Endothelial cell of umbilical vein (primary cell): ENCODE data around the gene RPRD2. TPM values are rescaled to one million over a fixed set of nuclear protein-coding genes. Genes with fewer than 3 reads are reported as not detected.

Experiments
- BruUV-seq: library from RNA; stranded (reverse); fragments of 400-500 nt; replicated peaks from 2 replicates; lab custom pipeline; 2021; lab: Mats Ljungman, UMichigan
- CTCF ChIA-PET: fragments of 300-600, 350-600 bp; sonication (Branson Sonifier 250); formaldehyde crosslinking; loops from one replicate; lab custom pipeline; 2021; ENCODE audit warnings: antibody characterized with exemption, inconsistent platforms; lab: Charles Lee
- POLR2A ChIA-PET: fragments of 300-600, 350-600 bp; sonication (Branson Sonifier 250); formaldehyde crosslinking; loops from one replicate; lab custom pipeline; 2021; ENCODE audit warnings: antibody characterized with exemption, inconsistent platforms; lab: Charles Lee
- DNase-seq: peaks from one replicate; pipeline ENCODE4 v3.0.0-alpha.2; 2011; ENCODE audit warnings: low read depth, low spot score
- FAIRE-seq: peaks from 2 replicates; lab custom pipeline; 2011; peaks lifted over from hg19 to GRCh38; lab: Jason Lieb, UNC
- H2AFZ ChIP-seq: 2 replicates; pipeline ENCODE4 v1.6.0; 2012; ENCODE audit warnings: low read depth, low read length, control low read depth, inconsistent platforms
- H3K27ac ChIP-seq: 2 replicates; pipeline ENCODE4 v1.5.1; 2011; ENCODE audit warnings: low read depth, mild to moderate bottlenecking, control low read depth, low read length, moderate library complexity; ENCODE audit not compliant: insufficient read depth
- H3K27me3 ChIP-seq, 2 experiments: 2 replicates each; pipeline versions ENCODE4 v1.6.0 to v1.6.1; 2011; ENCODE audit warnings: low read length in 2 of 2, mixed read lengths in 1 of 2; ENCODE audit not compliant: control insufficient read depth in 2 of 2, insufficient read depth in 2 of 2
- H3K36me3 ChIP-seq, 2 experiments: 2 replicates in 1 of 2; 3 replicates in 1 of 2; pipeline ENCODE4 v1.5.1; 2011; ENCODE audit warnings: low read length in 2 of 2, mild to moderate bottlenecking in 1 of 2, moderate library complexity in 1 of 2; ENCODE audit not compliant: control insufficient read depth in 2 of 2, insufficient read depth in 2 of 2; ENCODE audit errors: extremely low read depth in 1 of 2
- H3K4me1 ChIP-seq: 3 replicates; pipeline ENCODE4 v1.5.1; 2011; ENCODE audit warnings: mild to moderate bottlenecking, low read length; ENCODE audit not compliant: control insufficient read depth, insufficient read depth; ENCODE audit errors: extremely low read depth
- H3K4me2 ChIP-seq: 2 replicates; pipeline ENCODE4 v1.6.1; 2011; ENCODE audit warnings: low read length, control low read depth, mixed read lengths; ENCODE audit not compliant: insufficient read depth
- H3K4me3 ChIP-seq, 3 experiments: fragments of 200-600 bp in 1 of 3; sonication (generic), shearing (Covaris generic) in 1 of 3; replicated peaks in 1 of 3; 2 replicates each; pipeline ENCODE4 v1.5.1; 2011 to 2016; ENCODE audit warnings: control low read depth in 3 of 3, low read length in 3 of 3, mild to moderate bottlenecking in 2 of 3, inconsistent platforms in 1 of 3, low read depth in 1 of 3, moderate library complexity in 1 of 3; ENCODE audit not compliant: insufficient read depth in 1 of 3
- H3K79me2 ChIP-seq: 2 replicates; pipeline ENCODE4 v1.6.0; 2012; ENCODE audit warnings: low read length, inconsistent platforms; ENCODE audit not compliant: control insufficient read depth, insufficient read depth
- H3K9ac ChIP-seq: replicated peaks from 2 replicates; pipeline ENCODE3; 2011; ENCODE audit warnings: low read length, control low read depth; ENCODE audit not compliant: insufficient read depth; ENCODE audit errors: extremely low read depth
- H3K9me1 ChIP-seq: replicated peaks from 3 replicates; pipeline ENCODE4 v1.6.0; 2011; ENCODE audit warnings: mild to moderate bottlenecking, low read length; ENCODE audit not compliant: control insufficient read depth, insufficient read depth; ENCODE audit errors: extremely low read depth
- H3K9me3 ChIP-seq: replicated peaks from 2 replicates; pipeline ENCODE4 v1.5.1; 2012; ENCODE audit warnings: low read length, inconsistent platforms; ENCODE audit not compliant: control insufficient read depth, insufficient read depth
- H4K20me1 ChIP-seq: replicated peaks from 2 replicates; pipeline ENCODE3; 2011; ENCODE audit warnings: mild to moderate bottlenecking, low read length; ENCODE audit not compliant: control insufficient read depth, insufficient read depth; ENCODE audit errors: extremely low read depth
- CTCF ChIP-seq, 2 donors: IDR thresholded peaks; 1 replicate in 1 of 2; 2 replicates in 1 of 2; pipeline ENCODE4 v1.5.1; 2011; ENCODE audit warnings: low read length in 2 of 2, mild to moderate bottlenecking in 2 of 2, moderate library complexity in 2 of 2, control low read depth in 1 of 2, inconsistent platforms in 1 of 2, low read depth in 1 of 2; ENCODE audit not compliant: insufficient read depth in 1 of 2; ENCODE audit errors: extremely low read depth in 1 of 2
- EZH2 ChIP-seq: IDR thresholded peaks from 2 replicates; pipeline ENCODE4 v1.6.1; 2012; ENCODE audit warnings: borderline replicate concordance, low read depth, mild to moderate bottlenecking, moderate library complexity, low read length, inconsistent platforms; ENCODE audit not compliant: severe bottlenecking
- FOS ChIP-seq: IDR thresholded peaks from 2 replicates; pipeline ENCODE4 v1.6.1; 2011; ENCODE audit warnings: mild to moderate bottlenecking, low read length, moderate library complexity, borderline replicate concordance; ENCODE audit not compliant: insufficient read depth
- MAX ChIP-seq: IDR thresholded peaks from 2 replicates; pipeline ENCODE4 v1.6.1; 2011; ENCODE audit not compliant: insufficient read depth, insufficient read length
- MYC ChIP-seq: IDR thresholded peaks from one replicate; pipeline ENCODE4 v1.6.1; 2011; ENCODE audit warnings: mild to moderate bottlenecking, low read depth, low read length
- POLR2AphosphoS5 ChIP-seq: IDR thresholded peaks from 2 replicates; pipeline ENCODE4 v1.6.1; 2012; ENCODE audit warnings: low read depth, mild to moderate bottlenecking, control low read depth, low read length, moderate library complexity; ENCODE audit not compliant: insufficient read depth
- dilution Hi-C: fragments of 300-500 bp; cut with MboI; formaldehyde crosslinking; loops from one replicate; pipeline ENCODE4 v1.15.0; 2019; ENCODE audit warnings: low sequenced_read_pairs; ENCODE audit not compliant: extremely low pct_ligation_motif_present
- intact Hi-C: fragments of 100-400 bp; cut with micrococcal nuclease; formaldehyde crosslinking; loops from one replicate; pipeline ENCODE4 v1.10.0; 2022
- polyA plus RNA-seq, 4 experiments: library from polyadenylated mRNA; depleted of rRNA in 3 of 4; stranded (reverse) in 3 of 4; unstranded in 1 of 4; fragments of >200 nt; gene quantifications; 2 replicates each; pipeline versions ENCODE4 v1.2.1 to v1.2.3, GENCODE V29; 2011 to 2012; ENCODE audit warnings: missing spikeins in 1 of 4
- total RNA-seq: library from RNA; stranded (reverse); gene quantifications from 2 replicates; pipeline ENCODE4 v1.2.3, GENCODE V29; 2021

The RPRD2 gene
- total and polyA plus RNA-seq, 2 donors (not counting 3 experiments of a cell fraction or from before 2014, with no cell fraction given): 12.9 to 23.9 TPM

GRCh38 chr1:150414592-150414991 lies 50.6 kb downstream of the RPRD2 start:
- ChIA-PET CTCF (interaction anchor here (1.2 to 1.5 kb wide), 2 partner anchors 9 to 48 kb away, joined by 3 to 5 read pairs; no protein-coding TSS in a partner anchor), POLR2A (interaction anchor here (0.9 kb wide), 1 partner anchor 43 kb away, joined by 3 read pairs; no protein-coding TSS in a partner anchor)
- H4K20me1 ChIP-seq: no peaks in the 10 kb centered on the region
- BruUV-seq: no TSS peak
- TF ChIP-seq MYC (no peak), MAX (no peak), FOS (no peak), EZH2 (no peak), POLR2AphosphoS5 (no peak), CTCF (IDR thresholded peaks at IDR 0.05; ENCODE audit: extremely low read depth in 1 of 2, insufficient read depth in 1 of 2, low read depth in 1 of 2, low read length in 2 of 2) (no peak)
- no peak overlapping the region for H3K4me2 ChIP-seq
- no peak overlapping the region for H3K27ac ChIP-seq
- H3K36me3 ChIP-seq: no peaks in the 10 kb centered on the region
- H3K4me1 ChIP-seq: no peaks in the 10 kb centered on the region
- H3K79me2 ChIP-seq: peaks cover 16% of the 10 kb centered on the region
- no peak overlapping the region for H3K9ac ChIP-seq
- no peaks in the 10 kb centered on the region for H3K27me3 ChIP-seq
- intact Hi-C loops (no loop called here), dilution Hi-C loops (no loop called here)
- H3K9me3 ChIP-seq: no peaks in the 10 kb centered on the region
- DNase-seq (no peak), FAIRE-seq (no peak)
- no peaks in the 10 kb centered on the region for H3K9me1 ChIP-seq
- H3K4me3 ChIP-seq: no peak overlapping the region
- H2AFZ ChIP-seq: no peak overlapping the region
